ENCODE results near the gene MED12L. TPM values are rescaled to one million over a fixed set of nuclear protein-coding genes. Genes with fewer than 3 reads are reported as not detected.

MED12L gene
- total RNA-seq, 4 donors from 2014 or later, result 0.12 to 0.77 (median 0.21) TPM

DNA sequence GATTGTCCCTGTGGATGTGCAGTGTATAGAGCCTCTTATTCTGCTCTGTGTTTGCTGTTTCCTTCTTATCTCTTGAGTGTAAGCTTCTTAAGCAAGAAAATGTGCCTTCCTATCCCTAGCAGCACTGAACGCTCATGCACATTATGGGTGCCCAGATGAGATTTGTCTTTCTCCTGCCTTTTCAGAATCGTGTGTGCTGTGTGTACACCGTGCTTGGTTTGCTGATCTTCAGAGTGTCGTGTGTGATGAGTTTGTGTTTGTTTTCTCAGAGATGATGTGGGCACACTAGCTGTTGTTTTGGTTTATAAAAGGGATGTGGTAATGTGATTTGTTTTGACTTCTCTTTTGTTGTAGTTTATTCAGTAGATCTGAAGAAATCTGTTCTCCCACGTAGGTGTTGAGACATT, 97.8 kb downstream of the MED12L start:
- Histone ChIP-seq H3K27ac (no peak overlapping the region), H3K36me3 (no peaks in the 10 kb centered on the region), H3K4me1 (no peaks in the 10 kb centered on the region), H3K4me3 (no peak overlapping the region), H3K27me3 (no peaks in the 10 kb centered on the region), H3K9me3 (no peaks in the 10 kb centered on the region)
- WGBS, 2 donors (ENCODE audit: low coverage in 1 of 2), result 57 to 73% methylated on average over 5 of the region's 5 CpGs
- peak; percentile 36 for ATAC-seq
- no peak for TF ChIP-seq POLR2AphosphoS5 (IDR thresholded peaks at IDR 0.05)
- TF ChIP-seq CTCF (IDR thresholded peaks at IDR 0.05), result no peak
- no peak for TF ChIP-seq EP300 (IDR thresholded peaks at IDR 0.05)
- TF ChIP-seq POLR2A (IDR thresholded peaks at IDR 0.05), result no peak

DNA sequence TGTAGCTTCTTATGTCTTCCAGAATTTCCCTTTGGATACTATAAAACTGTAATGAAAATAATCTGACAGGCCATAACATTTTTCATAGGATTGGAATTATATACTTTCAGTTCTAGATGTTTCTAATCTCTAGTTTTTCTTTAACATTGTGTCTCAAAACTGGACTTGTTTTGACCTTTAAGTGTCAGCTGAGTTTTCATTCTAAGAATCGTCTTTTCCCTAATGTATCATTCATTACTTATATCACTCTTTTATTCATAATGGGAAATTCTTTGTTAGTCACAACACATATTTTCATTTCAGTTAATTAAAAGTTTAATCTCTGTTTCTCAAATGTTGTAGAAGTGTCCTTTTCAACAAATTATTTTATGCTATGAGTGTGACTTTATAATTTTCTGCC, 105.6 kb downstream of the MED12L start:
- Histone ChIP-seq H3K4me3 (no peak overlapping the region), H3K27ac (no peak overlapping the region), H3K36me3 (no peaks in the 10 kb centered on the region), H3K27me3 (no peaks in the 10 kb centered on the region), H3K4me1 (no peaks in the 10 kb centered on the region), H3K9me3 (no peaks in the 10 kb centered on the region)
- no peak for TF ChIP-seq CTCF (IDR thresholded peaks at IDR 0.05)
- TF ChIP-seq POLR2AphosphoS5 (IDR thresholded peaks at IDR 0.05), result no peak
- no peak for TF ChIP-seq EP300 (IDR thresholded peaks at IDR 0.05)
- no peak for TF ChIP-seq POLR2A (IDR thresholded peaks at IDR 0.05)
- 75 to 100% methylated on average over 1 of the region's 1 CpG for WGBS, 2 donors (ENCODE audit: low coverage in 1 of 2)
- no peak for ATAC-seq

DNA sequence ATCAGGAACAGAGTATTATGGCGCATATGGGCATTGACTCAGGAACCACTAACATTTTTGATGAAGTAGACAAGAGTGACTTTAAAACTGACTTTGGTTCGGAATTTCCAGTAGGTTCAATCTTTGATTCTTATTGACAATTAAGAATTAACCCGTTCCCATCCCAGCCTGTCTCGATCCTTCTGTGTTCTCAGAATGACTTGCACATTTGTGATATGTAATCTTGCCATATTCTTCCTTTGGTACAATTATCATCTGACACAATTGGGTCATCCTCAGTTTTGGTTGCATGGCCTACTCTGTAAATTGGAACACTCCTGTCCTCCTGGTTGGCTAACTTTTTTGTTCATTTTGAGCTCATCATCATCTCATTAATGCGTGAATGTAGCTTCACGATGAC, 107.1 kb downstream of the MED12L start:
- WGBS, 2 donors (ENCODE audit: low coverage in 1 of 2), result 92 to 95% methylated on average over 6 of the region's 6 CpGs
- Histone ChIP-seq H3K27me3 (no peaks in the 10 kb centered on the region), H3K36me3 (no peaks in the 10 kb centered on the region), H3K4me1 (no peaks in the 10 kb centered on the region), H3K27ac (no peak overlapping the region), H3K9me3 (no peaks in the 10 kb centered on the region), H3K4me3 (no peak overlapping the region)
- no peak for ATAC-seq
- no peak for TF ChIP-seq POLR2A (IDR thresholded peaks at IDR 0.05)
- no peak for TF ChIP-seq CTCF (IDR thresholded peaks at IDR 0.05)
- no peak for TF ChIP-seq POLR2AphosphoS5 (IDR thresholded peaks at IDR 0.05)
- TF ChIP-seq EP300 (IDR thresholded peaks at IDR 0.05), result no peak

GRCh38 chr3:151195826-151196225, 110.4 kb downstream of the MED12L start:
- ATAC-seq, result no peak
- H3K27ac ChIP-seq, result no peak overlapping the region
- no peaks in the 10 kb centered on the region for H3K4me1 ChIP-seq
- no peak overlapping the region for H3K4me3 ChIP-seq
- no peaks in the 10 kb centered on the region for H3K27me3 ChIP-seq
- TF ChIP-seq POLR2A (IDR thresholded peaks at IDR 0.05) (no peak), POLR2AphosphoS5 (IDR thresholded peaks at IDR 0.05) (no peak), EP300 (IDR thresholded peaks at IDR 0.05) (no peak), CTCF (IDR thresholded peaks at IDR 0.05) (no peak)
- H3K9me3 ChIP-seq, result no peaks in the 10 kb centered on the region
- H3K36me3 ChIP-seq, result no peaks in the 10 kb centered on the region
- 78 to 80% methylated on average over 1 of the region's 1 CpG for WGBS, 2 donors (ENCODE audit: low coverage in 1 of 2)

DNA sequence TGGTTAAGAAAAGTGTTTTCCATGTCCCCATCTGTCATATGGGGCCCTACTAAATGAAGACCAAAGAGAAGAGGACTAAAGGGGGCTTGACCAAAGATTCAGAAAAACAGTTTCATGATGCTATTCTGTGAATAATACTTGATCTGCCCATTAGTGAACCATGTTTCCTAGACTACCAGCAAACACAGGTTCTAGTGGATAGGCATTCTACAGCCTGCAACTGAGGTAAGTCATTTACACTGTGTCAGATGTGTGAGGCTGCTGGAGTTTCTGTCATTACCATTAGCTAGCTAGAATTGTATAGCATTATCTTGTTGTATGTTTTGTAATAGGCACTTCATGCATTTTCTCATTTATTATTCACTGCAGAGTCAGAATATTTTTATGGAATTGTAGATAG, 111.0 kb downstream of the MED12L start:
- Histone ChIP-seq H3K27me3 (no peaks in the 10 kb centered on the region), H3K36me3 (no peaks in the 10 kb centered on the region), H3K4me3 (no peak overlapping the region), H3K9me3 (no peaks in the 10 kb centered on the region), H3K4me1 (no peaks in the 10 kb centered on the region), H3K27ac (no peak overlapping the region)
- no peak for TF ChIP-seq EP300 (IDR thresholded peaks at IDR 0.05)
- TF ChIP-seq CTCF (IDR thresholded peaks at IDR 0.05), result no peak
- no peak for TF ChIP-seq POLR2A (IDR thresholded peaks at IDR 0.05)
- TF ChIP-seq POLR2AphosphoS5 (IDR thresholded peaks at IDR 0.05), result no peak
- no peak for ATAC-seq

All from gastroesophageal sphincter (tissue), 4 donors.